B cell (primary cell): ENCODE data around the gene CD81. TPM values are rescaled to one million over a fixed set of nuclear protein-coding genes. Genes with fewer than 3 reads are reported as not detected.

Experiments used
- ATAC-seq: fragments of 200-7000 bp; cut with Tn5 transposase; one replicate; pipeline ENCODE4 v1.10.0; 2021; ENCODE audit warnings: low read depth, mild to moderate bottlenecking, moderate number of reproducible peaks, moderate library complexity
- CTCF ChIA-PET: fragments of 350-600 bp; sonication (Branson Sonifier 250); formaldehyde crosslinking; loops from one replicate; lab custom pipeline; 2021; ENCODE audit warnings: antibody characterized with exemption, inconsistent platforms; lab: Charles Lee
- POLR2A ChIA-PET: fragments of 350-600 bp; sonication (Branson Sonifier 250); formaldehyde crosslinking; loops from one replicate; lab custom pipeline; 2021; ENCODE audit warnings: antibody characterized with exemption; lab: Charles Lee
- DNase-seq: peaks from one replicate; pipeline ENCODE4 v3.0.0; 2013
- H2AFZ ChIP-seq: 2 replicates; pipeline ENCODE4 v1.6.1; 2012; ENCODE audit warnings: mild to moderate bottlenecking, low read depth, low read length; ENCODE audit not compliant: insufficient read depth, poor library complexity, severe bottlenecking
- H3K27ac ChIP-seq, 2 donors: 1 replicate in 1 of 2; 2 replicates in 1 of 2; pipeline ENCODE4 v1.5.1; 2012 to 2013; ENCODE audit warnings: low read length in 2 of 2, mild to moderate bottlenecking in 2 of 2, moderate library complexity in 1 of 2
- H3K27me3 ChIP-seq, 4 experiments: fragments of 200-600 bp in 1 of 4; sonication (generic) in 1 of 4; replicated peaks in 1 of 4; 1 replicate in 2 of 4; 2 replicates in 2 of 4; pipeline versions ENCODE4 v1.6.1 to v1.7.0; 2013 to 2016; ENCODE audit warnings: low read length in 3 of 4, mild to moderate bottlenecking in 2 of 4, mixed read lengths in 1 of 4, moderate library complexity in 1 of 4; ENCODE audit not compliant: insufficient read depth in 4 of 4, control insufficient read depth in 3 of 4; ENCODE audit errors: control extremely low read depth in 1 of 4
- H3K36me3 ChIP-seq, 2 experiments: replicated peaks in 1 of 2; 1 replicate in 1 of 2; 2 replicates in 1 of 2; pipeline versions ENCODE4 v1.6.1 to v1.7.1; 2013; ENCODE audit warnings: low read length in 1 of 2; ENCODE audit not compliant: insufficient read depth in 2 of 2, control insufficient read depth in 1 of 2; ENCODE audit errors: control extremely low read depth in 1 of 2, extremely low read depth in 1 of 2
- H3K4me1 ChIP-seq, 2 donors: fragments of 200-600 bp in 1 of 2; sonication (generic) in 1 of 2; 1 replicate in 1 of 2; 2 replicates in 1 of 2; pipeline versions ENCODE4 v1.5.1 to v1.6.1; 2013 to 2017; ENCODE audit warnings: low read length in 2 of 2; ENCODE audit not compliant: control insufficient read depth in 2 of 2, insufficient read depth in 2 of 2
- H3K4me2 ChIP-seq: replicated peaks from 2 replicates; pipeline ENCODE3; 2012; ENCODE audit warnings: mild to moderate bottlenecking, low read depth, low read length; ENCODE audit not compliant: poor library complexity, severe bottlenecking
- H3K4me3 ChIP-seq, 5 experiments: fragments of 200-600 bp in 1 of 5; sonication (generic) in 1 of 5; 1 replicate in 3 of 5; 2 replicates in 2 of 5; pipeline versions ENCODE4 v1.5.1 to v1.7.0; 2011 to 2016; ENCODE audit warnings: low read length in 4 of 5, mild to moderate bottlenecking in 4 of 5, low read depth in 2 of 5, control low read depth in 1 of 5, moderate library complexity in 1 of 5; ENCODE audit not compliant: insufficient read depth in 1 of 5; ENCODE audit errors: control extremely low read depth in 1 of 5, extremely low read depth in 1 of 5
- H3K79me2 ChIP-seq: fragments of 200-600 bp; sonication (generic); one replicate; pipeline ENCODE4 v1.6.0; 2016; ENCODE audit warnings: low read length; ENCODE audit not compliant: control insufficient read depth, insufficient read depth
- H3K9ac ChIP-seq: fragments of 200-600 bp; sonication (generic); 2 replicates; pipeline ENCODE4 v1.6.1; 2017; ENCODE audit warnings: mild to moderate bottlenecking, low read length, moderate library complexity
- H3K9me3 ChIP-seq, 3 donors: one replicate each; pipeline versions ENCODE4 v1.6.1 to v1.7.1; 2013; ENCODE audit warnings: low read length in 2 of 3; ENCODE audit not compliant: control insufficient read depth in 2 of 3, insufficient read depth in 1 of 3; ENCODE audit errors: control extremely low read depth in 1 of 3
- H4K20me1 ChIP-seq: 2 replicates; pipeline ENCODE4 v1.6.0; 2012; ENCODE audit warnings: mild to moderate bottlenecking, low read length; ENCODE audit not compliant: insufficient read depth, control insufficient read depth, poor library complexity, severe bottlenecking
- H3K27ac Mint-ChIP-seq: one replicate; pipeline ENCODE4 v1.8.0; 2021; ENCODE audit warnings: mixed read lengths
- H3K27me3 Mint-ChIP-seq: one replicate; pipeline ENCODE4 v1.8.0; 2021; ENCODE audit warnings: mixed read lengths
- H3K4me1 Mint-ChIP-seq: one replicate; pipeline ENCODE4 v1.8.0; 2021; ENCODE audit warnings: mixed read lengths
- H3K4me3 Mint-ChIP-seq: one replicate; pipeline ENCODE4 v1.8.0; 2021; ENCODE audit warnings: mixed read lengths
- H3K9me3 Mint-ChIP-seq: one replicate; pipeline ENCODE4 v1.8.0; 2022; ENCODE audit warnings: mixed read lengths; ENCODE audit not compliant: insufficient read depth
- CTCF ChIP-seq: fragments of 200-600 bp; IDR thresholded peaks from one replicate; pipeline ENCODE4 v1.8.0; 2022; ENCODE audit warnings: antibody characterized with exemption, mild to moderate bottlenecking
- EZH2 ChIP-seq: IDR thresholded peaks from 2 replicates; pipeline ENCODE4 v1.6.1; 2012; ENCODE audit warnings: borderline replicate concordance, low read depth, mild to moderate bottlenecking, moderate library complexity, low read length; ENCODE audit not compliant: insufficient read depth, poor library complexity, severe bottlenecking
- WGBS: methylation state at CpG from one replicate; pipeline ENCODE4 v1.1.5; 2013; ENCODE audit warnings: missing lambda C conversion rate; ENCODE audit not compliant: insufficient coverage; 5-methylcytosine and 5-hydroxymethylcytosine counted together
- intact Hi-C: fragments of 100-400 bp; cut with micrococcal nuclease; formaldehyde crosslinking; loops from one replicate; pipeline ENCODE4 v1.10.0; 2022
- polyA plus RNA-seq: library from polyadenylated mRNA; depleted of rRNA; stranded (reverse); fragments of >200 nt; gene quantifications from 2 replicates; pipeline ENCODE4 v1.2.3, GENCODE V29; 2012
- total RNA-seq, 2 donors: library from RNA; stranded (reverse); fragments of 120-200 nt in 1 of 2; gene quantifications; 1 replicate in 1 of 2; 2 replicates in 1 of 2; pipeline versions ENCODE4 v1.2.3 to v1.2.4, GENCODE V29; 2013 to 2022

The CD81 gene
- total and polyA plus RNA-seq, 2 donors (not counting 1 experiment from before 2014, with no cell fraction given) = 253 to 361 TPM

DNA sequence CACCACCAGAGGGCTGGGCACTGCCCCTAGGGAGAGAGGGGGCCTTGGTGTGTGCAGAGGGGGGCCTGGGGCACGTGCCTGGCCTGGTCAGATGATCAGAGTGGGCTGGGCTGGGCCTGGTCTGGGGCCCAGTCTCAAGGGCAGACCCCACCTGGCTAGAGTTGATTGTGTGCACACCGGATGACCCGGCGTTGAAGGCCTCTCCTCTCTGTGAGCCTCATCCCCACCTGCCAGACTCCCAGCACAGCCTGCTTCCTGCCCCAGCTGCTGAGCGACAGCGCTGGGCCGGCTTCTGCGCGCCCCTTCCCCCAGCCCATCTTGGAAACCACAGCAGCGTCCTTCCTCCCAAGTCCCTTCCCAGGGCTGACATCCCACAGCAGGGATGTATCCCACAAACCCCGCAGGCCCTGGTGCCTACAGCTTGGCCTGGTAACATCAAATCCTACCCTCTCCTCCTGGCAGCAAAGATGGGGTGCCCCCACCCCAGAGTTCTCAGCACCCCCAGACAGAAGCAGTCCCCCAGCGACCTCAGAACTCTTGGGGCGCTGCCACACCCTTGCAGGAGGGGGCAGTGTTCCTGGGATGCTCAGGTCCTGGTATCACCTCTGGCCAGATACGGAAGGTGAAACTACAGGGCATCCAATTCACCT is 12.4 kb downstream of the CD81 start:
- Histone ChIP-seq H2AFZ (no peak overlapping the region), H3K9me3 (peaks cover 0 to 3% (median 0%) of the 10 kb centered on the region in 3 donors), H3K4me1 (peaks cover 95 to 100% of the 10 kb centered on the region in 2 donors), H3K36me3 (peaks cover 0 to 30% of the 10 kb centered on the region in 2 experiments), H3K79me2 (peaks cover 90% of the 10 kb centered on the region), H3K9ac (peak overlapping the region; percentile 3), H3K4me3 (peak overlapping the region in 1 of 5 experiments; percentile 41), H3K27ac (peak overlapping the region in 1 of 2 donors; percentile 18), H4K20me1 (peaks cover 99% of the 10 kb centered on the region), H3K4me2 (peak overlapping the region; percentile 67), H3K27me3 (no peaks in the 10 kb centered on the region)
- 30% methylated on average over 14 of the region's 14 CpGs for WGBS
- DNase-seq (no peak), ATAC-seq (no peak)
- Mint-ChIP-seq H3K4me3 (peak overlapping the region; percentile 74), H3K27ac (peak overlapping the region; percentile 92), H3K27me3 (no peaks in the 10 kb centered on the region), H3K9me3 (no peaks in the 10 kb centered on the region), H3K4me1 (peaks cover 88% of the 10 kb centered on the region)
- intact Hi-C loops = loop anchor here (5.0 kb wide), 2 partner anchors 537 to 603 kb away; partner anchors contain the start of genes LSP1 and NAP1L4
- POLR2A ChIA-PET = interaction anchor here (0.8 kb wide), 1 partner anchor 11 kb away, joined by 3 read pairs; no protein-coding TSS in a partner anchor
- no peak for TF ChIP-seq EZH2
- TF ChIP-seq CTCF = peak; percentile 9
- CTCF ChIA-PET = interaction anchor here (1.1 to 1.5 kb wide), 2 partner anchors 84 to 203 kb away, joined by 3 to 11 read pairs; no protein-coding TSS in a partner anchor
